Activated CD8-positive, alpha-beta T cell treated with anti-CD3 and anti-CD28 coated beads for 36 hours (primary cell): ENCODE measurements around the gene RNASE2. TPM values are rescaled to one million over a fixed set of nuclear protein-coding genes. Genes with fewer than 3 reads are reported as not detected.
A peak's percentile ranks its signal among the peaks of the same experiment; 100 is the strongest.

Experiments used
- ATAC-seq: fragments of 200-7000 bp; cut with Tn5 transposase; one replicate; pipeline ENCODE4 v1.10.0; 2021; ENCODE audit warnings: mild to moderate bottlenecking, moderate library complexity
- CTCF ChIA-PET: fragments of 350-600 bp; sonication (Branson Sonifier 250); formaldehyde crosslinking; loops from one replicate; lab custom pipeline; 2021; ENCODE audit warnings: antibody characterized with exemption; lab: Charles Lee
- POLR2A ChIA-PET: fragments of 350-600 bp; sonication (Branson Sonifier 250); formaldehyde crosslinking; loops from one replicate; lab custom pipeline; 2021; ENCODE audit warnings: antibody characterized with exemption; lab: Charles Lee
- DNase-seq: peaks from one replicate; pipeline ENCODE4 v3.0.0-alpha.2; 2020
- H3K27ac Mint-ChIP-seq: one replicate; pipeline ENCODE4 v1.8.0; 2021; ENCODE audit warnings: mild to moderate bottlenecking, mixed read lengths
- H3K27me3 Mint-ChIP-seq: one replicate; pipeline ENCODE4 v1.8.0; 2021; ENCODE audit warnings: mixed read lengths
- H3K36me3 Mint-ChIP-seq: one replicate; pipeline ENCODE4 v1.8.0; 2021; ENCODE audit warnings: low read depth, mixed read lengths
- H3K4me1 Mint-ChIP-seq: one replicate; pipeline ENCODE4 v1.8.0; 2021; ENCODE audit warnings: low read depth, mixed read lengths
- H3K4me3 Mint-ChIP-seq: one replicate; pipeline ENCODE4 v1.8.0; 2021; ENCODE audit warnings: mild to moderate bottlenecking, moderate library complexity, mixed read lengths
- H3K9me3 Mint-ChIP-seq: one replicate; pipeline ENCODE4 v1.8.0; 2021; ENCODE audit warnings: mixed read lengths
- intact Hi-C: fragments of 100-400 bp; cut with micrococcal nuclease; formaldehyde crosslinking; loops from one replicate; pipeline ENCODE4 v1.10.0; 2022
- total RNA-seq, 2 experiments: library from RNA; stranded (reverse); gene quantifications; one replicate each; pipeline ENCODE4 v1.2.3, GENCODE V29; 2021
- TF ChIP-seq, protein P1 (sequence below): fragments of 200-600 bp; IDR thresholded peaks from one replicate; pipeline ENCODE4 v1.8.0; 2022; ENCODE audit warnings: antibody characterized with exemption, mild to moderate bottlenecking

Gene RNASE2
- total RNA-seq, 2 experiments from 2014 or later: not detected

DNA sequence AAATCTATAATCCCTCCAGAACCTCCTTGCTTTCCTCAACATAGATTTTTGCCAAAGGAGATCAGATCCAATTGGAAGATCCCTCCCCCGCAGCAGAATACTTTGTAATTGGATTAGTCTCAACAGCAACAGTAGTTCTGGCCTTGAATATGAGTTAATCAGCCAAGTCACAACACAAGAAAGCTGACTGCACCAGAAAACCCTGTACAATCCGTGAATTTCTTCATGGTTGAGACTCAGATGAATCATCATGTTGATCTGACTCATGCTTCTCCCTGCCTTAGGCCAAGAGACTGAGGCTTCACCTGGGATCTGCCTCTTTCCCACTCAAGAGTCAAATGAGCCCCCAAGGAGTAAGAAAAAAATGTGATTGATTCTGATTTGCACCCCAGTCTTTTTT is 31.5 kb downstream of the RNASE2 start:
- intact Hi-C loops: no loop called here
- TF ChIP-seq, protein P1, sequence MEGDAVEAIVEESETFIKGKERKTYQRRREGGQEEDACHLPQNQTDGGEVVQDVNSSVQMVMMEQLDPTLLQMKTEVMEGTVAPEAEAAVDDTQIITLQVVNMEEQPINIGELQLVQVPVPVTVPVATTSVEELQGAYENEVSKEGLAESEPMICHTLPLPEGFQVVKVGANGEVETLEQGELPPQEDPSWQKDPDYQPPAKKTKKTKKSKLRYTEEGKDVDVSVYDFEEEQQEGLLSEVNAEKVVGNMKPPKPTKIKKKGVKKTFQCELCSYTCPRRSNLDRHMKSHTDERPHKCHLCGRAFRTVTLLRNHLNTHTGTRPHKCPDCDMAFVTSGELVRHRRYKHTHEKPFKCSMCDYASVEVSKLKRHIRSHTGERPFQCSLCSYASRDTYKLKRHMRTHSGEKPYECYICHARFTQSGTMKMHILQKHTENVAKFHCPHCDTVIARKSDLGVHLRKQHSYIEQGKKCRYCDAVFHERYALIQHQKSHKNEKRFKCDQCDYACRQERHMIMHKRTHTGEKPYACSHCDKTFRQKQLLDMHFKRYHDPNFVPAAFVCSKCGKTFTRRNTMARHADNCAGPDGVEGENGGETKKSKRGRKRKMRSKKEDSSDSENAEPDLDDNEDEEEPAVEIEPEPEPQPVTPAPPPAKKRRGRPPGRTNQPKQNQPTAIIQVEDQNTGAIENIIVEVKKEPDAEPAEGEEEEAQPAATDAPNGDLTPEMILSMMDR: no peak
- peaks cover 7% of the 10 kb centered on the region for H3K36me3 Mint-ChIP-seq
- ATAC-seq (no peak), DNase-seq (no peak)
- ChIA-PET POLR2A (no interaction called here), CTCF (interaction anchor here (1.0 to 5.1 kb wide), 2 partner anchors 14 to 28 kb away, joined by 4 to 48 read pairs; no protein-coding TSS in a partner anchor)
- peaks cover 13% of the 10 kb centered on the region for H3K4me1 Mint-ChIP-seq
- no peaks in the 10 kb centered on the region for H3K9me3 Mint-ChIP-seq
- peaks cover 3% of the 10 kb centered on the region for H3K27me3 Mint-ChIP-seq
- no peak overlapping the region for H3K27ac Mint-ChIP-seq
- no peak overlapping the region for H3K4me3 Mint-ChIP-seq

DNA sequence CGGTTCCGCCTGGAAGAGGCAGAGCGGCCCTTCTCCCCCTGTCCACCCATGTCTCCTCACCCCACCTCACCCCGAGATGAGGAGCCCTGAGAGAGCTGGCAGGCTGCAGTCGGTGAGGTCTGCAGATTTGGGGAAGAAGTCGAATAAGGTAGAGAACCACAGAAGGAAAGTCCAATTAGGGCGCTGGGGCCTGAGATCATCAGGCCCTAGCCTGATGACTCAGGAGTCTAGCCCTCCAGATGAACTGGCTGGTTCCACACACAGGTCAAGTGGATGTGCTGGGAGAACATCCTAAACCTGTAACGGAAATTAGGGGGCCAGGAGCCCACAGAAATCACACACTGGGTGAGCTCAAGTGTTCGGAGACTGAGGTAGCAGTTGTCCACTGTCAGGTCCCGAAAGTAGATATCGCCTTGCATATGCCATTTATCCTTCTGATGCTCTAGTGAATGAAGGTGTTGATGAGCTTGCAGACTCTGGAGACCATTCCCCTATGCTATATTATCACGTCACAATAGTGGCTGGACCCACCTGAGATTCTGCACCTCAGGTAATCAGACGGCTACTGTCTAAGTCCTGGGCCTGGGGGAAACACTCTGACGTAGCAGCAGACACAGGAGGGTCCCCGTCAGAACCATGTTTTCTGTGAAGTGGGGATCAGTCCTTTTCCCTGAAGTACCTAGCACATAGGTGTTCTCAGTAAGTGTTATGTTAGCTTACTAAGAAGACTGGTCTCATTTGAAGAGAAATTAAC is 33.6 kb downstream of the RNASE2 start:
- CTCF ChIA-PET: interaction anchor here (0.7 to 2.5 kb wide), 4 partner anchors 17 to 116 kb away, joined by 3 to 25 read pairs (median 6); no protein-coding TSS in a partner anchor
- Mint-ChIP-seq H3K27me3 (no peaks in the 10 kb centered on the region), H3K4me3 (peak overlapping the region; percentile 13), H3K9me3 (no peaks in the 10 kb centered on the region), H3K4me1 (peaks cover 26% of the 10 kb centered on the region), H3K27ac (peak overlapping the region; percentile 50), H3K36me3 (peaks cover 19% of the 10 kb centered on the region)
- no peak for ATAC-seq
- DNase-seq: no peak
- POLR2A ChIA-PET: interaction anchor here (0.6 to 1.5 kb wide), 3 partner anchors 10 to 64 kb away, joined by 3 to 4 read pairs (median 4); partner anchors contain the start of gene SLC39A2
- TF ChIP-seq, protein P1: no peak
- intact Hi-C loops: no loop called here

DNA sequence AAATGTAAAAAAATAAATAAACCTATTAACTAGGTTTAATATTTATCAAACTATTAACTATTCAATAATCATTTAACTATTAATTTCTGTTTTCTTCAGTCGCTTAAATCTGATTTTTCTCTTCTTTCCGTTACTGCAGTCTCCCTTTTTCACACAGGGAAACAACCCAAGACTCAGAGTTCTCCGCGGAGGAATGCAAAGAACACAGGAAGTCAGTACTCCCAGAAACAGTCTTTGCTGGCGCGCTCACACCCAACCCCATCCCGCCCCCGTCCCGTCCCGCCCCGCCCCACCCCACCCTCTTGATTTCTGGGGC is 34.1 kb downstream of the RNASE2 start:
- no peaks in the 10 kb centered on the region for H3K9me3 Mint-ChIP-seq
- H3K27me3 Mint-ChIP-seq: no peaks in the 10 kb centered on the region
- intact Hi-C loops: no loop called here
- H3K27ac Mint-ChIP-seq: peak overlapping the region; percentile 88
- DNase-seq (no peak), ATAC-seq (no peak)
- peaks cover 26% of the 10 kb centered on the region for H3K4me1 Mint-ChIP-seq
- TF ChIP-seq, protein P1: no peak
- peak overlapping the region; percentile 84 for H3K4me3 Mint-ChIP-seq
- ChIA-PET CTCF (interaction anchor here (1.0 to 2.5 kb wide), 3 partner anchors 18 to 115 kb away, joined by 4 to 25 read pairs (median 9); no protein-coding TSS in a partner anchor), POLR2A (interaction anchor here (0.6 to 1.5 kb wide), 3 partner anchors 9 to 63 kb away, joined by 3 to 4 read pairs (median 4); partner anchors contain the start of gene SLC39A2)
- H3K36me3 Mint-ChIP-seq: peaks cover 22% of the 10 kb centered on the region

DNA sequence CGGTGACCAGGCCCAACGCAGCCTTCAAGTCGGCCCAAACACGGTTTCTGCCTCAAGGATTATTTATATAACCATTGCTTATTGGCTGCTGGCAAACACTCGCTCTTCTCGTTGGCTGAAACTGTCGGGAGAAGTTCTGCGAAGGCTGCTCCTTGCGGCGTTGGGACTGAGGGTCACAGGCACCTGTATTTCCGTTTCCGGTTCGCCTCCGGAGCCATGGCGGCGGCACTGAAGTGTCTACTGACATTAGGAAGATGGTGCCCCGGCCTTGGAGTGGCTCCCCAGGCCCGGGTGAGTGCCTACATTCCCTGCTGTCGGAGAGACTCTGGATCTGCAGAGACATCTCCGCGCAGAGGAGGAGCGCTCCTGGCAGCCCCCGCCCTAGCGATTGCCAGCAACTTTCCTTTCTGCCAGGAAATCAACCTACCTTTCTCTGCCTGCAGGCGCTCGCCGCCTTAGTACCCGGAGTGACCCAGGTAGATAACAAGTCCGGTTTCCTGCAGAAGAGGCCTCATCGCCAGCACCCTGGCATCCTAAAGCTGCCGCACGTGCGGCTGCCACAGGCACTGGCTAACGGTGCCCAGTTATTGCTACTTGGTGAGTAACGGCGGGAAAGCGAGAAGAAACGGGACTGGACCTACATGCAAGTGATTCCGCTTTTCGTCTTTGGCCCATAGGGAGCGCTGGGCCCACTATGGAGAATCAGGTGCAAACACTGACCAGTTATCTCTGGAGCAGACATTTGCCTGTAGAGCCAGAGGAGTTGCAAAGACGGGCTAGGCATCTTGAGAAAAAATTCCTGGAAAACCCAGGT is 34.7 kb downstream of the RNASE2 start, which contains the start of gene METTL17:
METTL17 (plus strand) TSS at position 194 of the 814 bp plus-strand sequence; CDS start at position 217, 23 bp downstream.
- DNase-seq (peak; percentile 94), ATAC-seq (peak; percentile 97)
- H3K9me3 Mint-ChIP-seq: no peaks in the 10 kb centered on the region
- no peaks in the 10 kb centered on the region for H3K27me3 Mint-ChIP-seq
- intact Hi-C loops: no loop called here
- H3K4me3 Mint-ChIP-seq: peak within 1 kb of the TSS; percentile 84
- TF ChIP-seq, protein P1: peak; percentile 51
- CTCF ChIA-PET: interaction anchor here (2.5 to 2.7 kb wide), 2 partner anchors 18 to 115 kb away, joined by 10 to 25 read pairs; no protein-coding TSS in a partner anchor
- H3K27ac Mint-ChIP-seq: peak within 1 kb of the TSS; percentile 88
- POLR2A ChIA-PET: interaction anchor here (0.9 to 1.5 kb wide), 2 partner anchors 9 to 19 kb away, joined by 4 read pairs; partner anchors contain the start of gene SLC39A2
- H3K4me1 Mint-ChIP-seq: peaks cover 26% of the 10 kb centered on the region
- H3K36me3 Mint-ChIP-seq: peaks cover 27% of the 10 kb centered on the region
